SK-N-SH (cell line): ENCODE data around the gene MAP6. TPM values are rescaled to one million over a fixed set of nuclear protein-coding genes. Genes with fewer than 3 reads are reported as not detected.

Experiments
- CTCF ChIA-PET: fragments of 300-600, 350-600 bp; formaldehyde crosslinking; extraction: SDS; loops from one replicate; lab custom pipeline; 2021; lab: Yijun Ruan, JAX
- POLR2A ChIA-PET: fragments of 350-600 bp; sonication (Branson Sonifier 250); formaldehyde crosslinking; extraction: SDS; loops from one replicate; lab custom pipeline; 2020; ENCODE audit warnings: antibody characterized with exemption, inconsistent platforms; lab: Yijun Ruan, JAX
- DNase-seq: peaks from one replicate; pipeline ENCODE4 v3.0.0; 2012
- H2AFZ ChIP-seq: fragments of 200-600 bp; sonication (generic); 2 replicates; pipeline ENCODE4 v1.8.1; 2016; ENCODE audit warnings: antibody characterized with exemption, mild to moderate bottlenecking, low read depth
- H3F3A ChIP-seq: fragments of 200-600 bp; sonication (generic); replicated peaks from 2 replicates; pipeline ENCODE3; 2016; ENCODE audit warnings: antibody characterized with exemption, mild to moderate bottlenecking; ENCODE audit not compliant: insufficient read depth
- H3K27ac ChIP-seq, 2 experiments: fragments of 200-500 bp in 1 of 2; fragments of 200-600 bp in 1 of 2; sonication (Bioruptor generic) in 1 of 2; sonication (generic), shearing (Covaris generic) in 1 of 2; 2 replicates each; pipeline versions ENCODE4 v1.5.1 to v1.6.1; 2014 to 2016; ENCODE audit warnings: low read depth in 2 of 2, inconsistent platforms in 1 of 2, low read length in 1 of 2, mild to moderate bottlenecking in 1 of 2, mixed read lengths in 1 of 2
- H3K27me3 ChIP-seq: fragments of 200-600 bp; sonication (generic), shearing (Covaris generic); 2 replicates; pipeline ENCODE4 v1.6.1; 2016; ENCODE audit warnings: mixed run types; ENCODE audit not compliant: insufficient read depth
- H3K36me3 ChIP-seq, 2 experiments: fragments of 200-500 bp in 1 of 2; fragments of 200-600 bp in 1 of 2; sonication (Bioruptor generic) in 1 of 2; sonication (generic) in 1 of 2; replicated peaks in 1 of 2; 2 replicates each; pipeline versions ENCODE3 to v1.5.1; 2014 to 2016; ENCODE audit warnings: low read length in 1 of 2, mild to moderate bottlenecking in 1 of 2; ENCODE audit not compliant: insufficient read depth in 2 of 2, control insufficient read depth in 1 of 2
- H3K4me1 ChIP-seq, 2 experiments: fragments of 200-500 bp in 1 of 2; fragments of 200-600 bp in 1 of 2; sonication (Bioruptor generic) in 1 of 2; sonication (generic), shearing (Covaris generic) in 1 of 2; 2 replicates each; pipeline versions ENCODE4 v1.5.1 to v1.6.1; 2014 to 2016; ENCODE audit warnings: low read depth in 1 of 2, low read length in 1 of 2, mixed run types in 1 of 2; ENCODE audit not compliant: insufficient read depth in 2 of 2, control insufficient read depth in 1 of 2
- H3K4me2 ChIP-seq: fragments of 200-600 bp; sonication (generic), shearing (Covaris generic); 2 replicates; pipeline ENCODE4 v1.6.1; 2017; ENCODE audit warnings: mixed run types
- H3K4me3 ChIP-seq, 2 experiments: fragments of 200-500 bp in 1 of 2; fragments of 200-600 bp in 1 of 2; sonication (Bioruptor generic) in 1 of 2; sonication (generic), shearing (Covaris generic) in 1 of 2; 2 replicates each; pipeline versions ENCODE4 v1.5.1 to v1.8.1; 2014 to 2016; ENCODE audit warnings: low read depth in 2 of 2, inconsistent platforms in 1 of 2, low read length in 1 of 2, mild to moderate bottlenecking in 1 of 2, mixed read lengths in 1 of 2, moderate library complexity in 1 of 2
- H3K79me2 ChIP-seq: fragments of 200-600 bp; sonication (generic); 2 replicates; pipeline ENCODE4 v1.8.1; 2017; ENCODE audit warnings: mild to moderate bottlenecking; ENCODE audit not compliant: insufficient read depth
- H3K9ac ChIP-seq: fragments of 200-600 bp; sonication (generic); 2 replicates; pipeline ENCODE4 v1.6.1; 2017; ENCODE audit warnings: mixed run types
- H3K9me2 ChIP-seq: fragments of 200-600 bp; sonication (generic); 2 replicates; pipeline ENCODE4 v1.6.1; 2017; ENCODE audit warnings: mixed run types
- H3K9me3 ChIP-seq: fragments of 200-600 bp; sonication (generic); 2 replicates; pipeline ENCODE4 v1.6.1; 2017; ENCODE audit warnings: mixed run types, mild to moderate bottlenecking, moderate library complexity
- H4K20me1 ChIP-seq: fragments of 200-600 bp; sonication (generic); 2 replicates; pipeline ENCODE4 v1.6.1; 2017; ENCODE audit warnings: mild to moderate bottlenecking, mixed run types; ENCODE audit not compliant: insufficient read depth
- ELF1 ChIP-seq: IDR thresholded peaks from 2 replicates; pipeline ENCODE4 v1.4.0; 2012
- FOXJ3 ChIP-seq: sonication (generic); formaldehyde crosslinking; IDR thresholded peaks from 2 replicates; pipeline ENCODE4 v1.5.1; 2020; ENCODE audit warnings: mild to moderate bottlenecking, missing genetic modification reagents
- IRF3 ChIP-seq: fragments of 150-350 bp; IDR thresholded peaks from 2 replicates; pipeline ENCODE4 v1.6.1; 2016; ENCODE audit warnings: mild to moderate bottlenecking, low read depth, low read length
- MEF2A ChIP-seq: IDR thresholded peaks from 2 replicates; pipeline ENCODE4 v1.4.0; 2012; ENCODE audit warnings: low read depth, borderline replicate concordance
- MXI1 ChIP-seq: IDR thresholded peaks from 2 replicates; pipeline ENCODE4 v1.6.1; 2012; ENCODE audit warnings: mild to moderate bottlenecking, low read depth, low read length, improper control_type of control experiment
- RFX5 ChIP-seq: IDR thresholded peaks from 2 replicates; pipeline ENCODE4 v1.6.1; 2012; ENCODE audit warnings: mild to moderate bottlenecking, improper control_type of control experiment, low read length
- SMC3 ChIP-seq: IDR thresholded peaks from 2 replicates; pipeline ENCODE4 v1.6.1; 2012; ENCODE audit warnings: low read depth, low read length, improper control_type of control experiment
- ZBTB33 ChIP-seq: IDR thresholded peaks from 2 replicates; pipeline ENCODE4 v1.4.0; 2012; ENCODE audit warnings: low read depth, borderline replicate concordance
- WGBS: methylation state at CpG from one replicate; pipeline ENCODE4 v1.1.6; 2017; ENCODE audit warnings: low lambda C conversion rate; 5-methylcytosine and 5-hydroxymethylcytosine counted together
- polyA plus RNA-seq, 3 experiments: library from polyadenylated mRNA; depleted of rRNA; stranded (reverse); fragments of >200 nt; gene quantifications; 2 replicates each; pipeline ENCODE4 v1.2.3, GENCODE V29; 2012
- TF ChIP-seq, protein P1 (sequence below): IDR thresholded peaks from 2 replicates; pipeline ENCODE4 v1.4.0; 2012; ENCODE audit warnings: low read depth, borderline replicate concordance

The MAP6 gene
- polyA plus RNA-seq, 1 of the 3 experiments (the other 2 are of a cell fraction) = 11.1 TPM

DNA sequence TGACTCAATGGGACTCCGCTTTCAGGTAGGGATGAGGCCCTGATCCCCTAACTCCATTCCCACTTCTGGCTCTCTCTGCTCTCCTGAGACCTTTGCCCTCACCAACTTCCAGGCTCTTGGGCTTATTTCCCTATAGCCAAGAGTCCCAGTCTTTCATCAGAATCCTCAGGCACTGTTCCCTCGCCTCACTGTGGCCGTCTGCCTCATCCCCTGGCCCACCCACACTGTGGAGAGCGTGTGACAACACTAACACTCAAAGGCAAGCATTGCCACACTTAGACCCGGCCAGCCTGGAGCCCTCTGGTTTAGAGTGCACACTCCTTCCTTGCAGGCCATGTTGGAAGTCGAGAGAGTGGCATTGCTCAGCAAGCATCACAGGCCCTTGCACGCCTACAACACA lies 79.8 kb downstream of the MAP6 start:
- no peak overlapping the region for H3K9ac ChIP-seq
- no peak overlapping the region for H3K4me3 ChIP-seq
- no peaks in the 10 kb centered on the region for H3K9me2 ChIP-seq
- WGBS = 95% methylated on average over 7 of the region's 7 CpGs
- H3K27me3 ChIP-seq = no peaks in the 10 kb centered on the region
- POLR2A ChIA-PET = no interaction called here
- no peaks in the 10 kb centered on the region for H3K9me3 ChIP-seq
- no peak overlapping the region for H3K4me2 ChIP-seq
- CTCF ChIA-PET = no interaction called here
- H4K20me1 ChIP-seq = no peaks in the 10 kb centered on the region
- DNase-seq = no peak
- H2AFZ ChIP-seq = no peak overlapping the region
- H3F3A ChIP-seq = no peaks in the 10 kb centered on the region
- no peak overlapping the region for H3K27ac ChIP-seq
- no peak for TF ChIP-seq SMC3
- TF ChIP-seq FOXJ3 (CRISPR knock-in tag) = no peak
- no peak for TF ChIP-seq MEF2A
- TF ChIP-seq RFX5 = no peak
- TF ChIP-seq IRF3 = no peak
- H3K36me3 ChIP-seq = no peaks in the 10 kb centered on the region
- peaks cover 0 to 15% of the 10 kb centered on the region in 2 experiments; a peak in 1 of 4 replicates for H3K4me1 ChIP-seq
- no peaks in the 10 kb centered on the region for H3K79me2 ChIP-seq

GRCh38 chr11:75588051-75588481 lies 80.8 kb downstream of the MAP6 start:
- Histone ChIP-seq H4K20me1 (no peaks in the 10 kb centered on the region), H3K4me2 (no peak overlapping the region), H3K4me3 (no peak overlapping the region), H3K4me1 (peaks cover 5 to 16% of the 10 kb centered on the region in 2 experiments; a peak in 2 of 4 replicates), H3K9ac (no peak overlapping the region), H3K27ac (no peak overlapping the region), H3K9me2 (no peaks in the 10 kb centered on the region), H3K9me3 (no peaks in the 10 kb centered on the region), H3K27me3 (no peaks in the 10 kb centered on the region), H3F3A (no peaks in the 10 kb centered on the region), H3K36me3 (no peaks in the 10 kb centered on the region), H2AFZ (no peak overlapping the region), H3K79me2 (no peaks in the 10 kb centered on the region)
- DNase-seq = no peak
- ChIA-PET CTCF (interaction anchor here (0.9 to 1.2 kb wide), 3 partner anchors 9 to 11 kb away, joined by 3 to 5 read pairs (median 3); no protein-coding TSS in a partner anchor), POLR2A (interaction anchor here (1.0 kb wide), 1 partner anchor 34 kb away, joined by 3 read pairs; no protein-coding TSS in a partner anchor)
- 88% methylated on average over 6 of the region's 6 CpGs for WGBS
- TF ChIP-seq MXI1 (no peak), ZBTB33 (no peak), ELF1 (no peak)
- TF ChIP-seq, protein P1, sequence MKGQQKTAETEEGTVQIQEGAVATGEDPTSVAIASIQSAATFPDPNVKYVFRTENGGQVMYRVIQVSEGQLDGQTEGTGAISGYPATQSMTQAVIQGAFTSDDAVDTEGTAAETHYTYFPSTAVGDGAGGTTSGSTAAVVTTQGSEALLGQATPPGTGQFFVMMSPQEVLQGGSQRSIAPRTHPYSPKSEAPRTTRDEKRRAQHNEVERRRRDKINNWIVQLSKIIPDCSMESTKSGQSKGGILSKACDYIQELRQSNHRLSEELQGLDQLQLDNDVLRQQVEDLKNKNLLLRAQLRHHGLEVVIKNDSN = no peak
